GM12865 (cell line): ENCODE measurements around the gene QSER1.

ENCODE experiments used
- DNase-seq: peaks from one replicate; pipeline ENCODE4 v3.0.0; 2010; ENCODE audit warnings: low read depth
- H3K4me3 ChIP-seq: 2 replicates; pipeline ENCODE4 v1.5.1; 2011; ENCODE audit warnings: mild to moderate bottlenecking, low read depth, low read length, control low read depth
- CTCF ChIP-seq: IDR thresholded peaks from 2 replicates; pipeline ENCODE4 v1.5.1; 2011; ENCODE audit warnings: low read length, control low read depth, low read depth, inconsistent platforms; ENCODE audit not compliant: insufficient read depth; ENCODE audit errors: missing control alignments

Gene QSER1

DNA sequence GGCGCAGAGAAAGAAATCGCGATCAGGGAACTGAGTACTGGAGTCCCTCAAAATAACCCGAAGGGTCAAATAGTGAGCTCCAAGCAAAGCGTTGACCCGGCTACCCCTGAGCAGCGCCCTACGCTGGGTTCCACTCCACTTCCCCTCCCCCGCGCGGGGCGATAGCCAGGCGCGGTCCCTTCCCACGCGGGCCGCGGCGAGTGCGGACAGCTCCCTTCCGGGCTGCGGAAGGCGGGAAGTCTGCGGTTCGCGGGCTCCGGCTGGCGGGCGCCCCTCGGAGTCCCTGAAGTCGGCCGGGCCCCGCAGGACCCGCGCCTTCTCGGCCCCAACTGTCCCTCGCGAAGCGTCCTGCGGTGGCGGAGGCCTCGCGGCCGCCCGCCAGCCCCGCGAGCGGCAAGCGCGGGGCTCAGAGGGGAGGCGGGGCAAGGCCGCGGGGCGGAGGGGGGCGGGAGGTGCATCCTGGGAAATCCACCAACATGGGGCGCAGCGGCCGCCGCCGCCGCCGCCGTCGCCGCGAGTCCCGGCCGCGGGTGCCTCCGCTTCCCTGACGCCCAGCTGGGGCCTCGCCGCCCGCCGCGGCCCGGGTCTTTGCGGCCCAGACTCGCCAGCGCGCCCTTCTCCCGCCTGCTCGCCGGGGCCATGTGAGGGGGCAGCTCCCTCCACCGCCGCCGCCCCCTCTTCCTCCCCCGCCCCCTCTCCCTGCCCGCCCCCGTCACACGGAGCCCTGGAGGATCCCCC is at the start of gene QSER1:
Gene QSER1, plus strand, starts transcription at position 457 of the 738 bp plus-strand sequence. CDS start 315 bp downstream, outside the sequence.
- TF ChIP-seq CTCF = no peak
- peak; percentile 84 for DNase-seq
- peak within 1 kb of the TSS; percentile 69 for H3K4me3 ChIP-seq

GRCh38 chr11:32843544-32843943 is 49.1 kb upstream of the QSER1 start:
- DNase-seq = no peak
- no peak overlapping the region for H3K4me3 ChIP-seq
- no peak for TF ChIP-seq CTCF

GRCh38 chr11:32847511-32847910 is 45.1 kb upstream of the QSER1 start:
- no peak overlapping the region for H3K4me3 ChIP-seq
- DNase-seq = no peak
- no peak for TF ChIP-seq CTCF

GRCh38 chr11:32849761-32850160 is 42.9 kb upstream of the QSER1 start:
- H3K4me3 ChIP-seq = no peak overlapping the region
- TF ChIP-seq CTCF = no peak
- DNase-seq = no peak

GRCh38 chr11:32851251-32851650 is 41.4 kb upstream of the QSER1 start:
- no peak for TF ChIP-seq CTCF
- no peak overlapping the region for H3K4me3 ChIP-seq
- no peak for DNase-seq

DNA sequence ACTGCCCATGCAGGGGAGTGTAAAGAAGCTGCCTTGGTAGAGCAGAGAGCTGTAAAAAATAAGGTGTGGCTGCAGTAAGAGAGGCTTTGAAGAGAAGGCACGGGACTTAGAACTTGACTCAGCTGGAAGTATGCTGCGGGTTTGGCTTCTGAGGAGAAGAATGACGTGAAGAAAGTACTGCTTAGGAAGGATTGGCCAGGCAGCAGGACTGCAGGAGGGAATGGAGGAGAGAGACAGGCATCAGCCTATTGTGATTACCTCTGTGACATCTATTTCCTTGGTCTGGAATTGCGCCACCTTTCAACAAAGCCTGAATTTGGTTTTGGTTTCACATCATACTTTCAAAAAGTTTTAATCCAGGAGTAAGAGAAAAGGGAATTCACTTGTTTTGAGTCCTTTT is 40.4 kb upstream of the QSER1 start:
- no peak overlapping the region for H3K4me3 ChIP-seq
- no peak for TF ChIP-seq CTCF
- DNase-seq = no peak

DNA sequence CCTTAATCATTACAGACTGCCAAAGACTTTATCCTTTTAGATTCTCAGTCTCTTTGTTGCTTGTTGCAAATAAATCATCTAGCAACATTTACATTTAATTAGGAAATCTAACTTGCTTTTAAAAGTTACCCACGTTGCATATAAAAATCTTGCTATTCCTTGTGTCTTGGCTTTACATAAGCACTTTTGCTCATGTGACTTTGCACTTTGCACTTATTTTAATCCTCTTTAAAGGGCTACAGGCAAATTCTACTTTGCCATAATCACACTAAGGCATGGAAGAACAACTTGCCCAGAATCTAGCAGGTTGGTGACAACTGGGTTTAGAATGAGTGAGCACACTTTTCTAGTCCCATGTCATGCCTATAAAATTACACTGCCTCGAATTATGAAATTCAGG is 37.0 kb upstream of the QSER1 start:
- H3K4me3 ChIP-seq = no peak overlapping the region
- no peak for TF ChIP-seq CTCF
- DNase-seq = no peak
